HepG2 (cell line): Measurements from ENCODE around the gene FCRLA. TPM values are rescaled to one million over a fixed set of nuclear protein-coding genes. Genes with fewer than 3 reads are reported as not detected.
A peak's percentile ranks its signal among the peaks of the same experiment; 100 is the strongest.

Source experiments
- ATAC-seq: fragments of 200-7000 bp; cut with Tn5 transposase; 3 replicates; pipeline ENCODE4 v1.9.1; 2020; ENCODE audit warnings: mild to moderate bottlenecking, moderate library complexity
- BruUV-seq: library from RNA; stranded (reverse); fragments of 400-500 nt; replicated peaks from 2 replicates; lab custom pipeline; 2021; lab: Mats Ljungman, UMichigan
- CTCF ChIA-PET: fragments of 300-600 bp; formaldehyde crosslinking; extraction: SDS; loops from one replicate; lab custom pipeline; 2021; ENCODE audit warnings: low total read pairs, inconsistent platforms, low intra/inter-chr PET ratio; lab: Yijun Ruan, JAX
- POLR2A ChIA-PET: fragments of 350-600 bp; sonication (Branson Sonifier 250); formaldehyde crosslinking; loops from one replicate; lab custom pipeline; 2020; ENCODE audit warnings: antibody characterized with exemption, inconsistent platforms; lab: Yijun Ruan, JAX
- DNase-seq: peaks from one replicate; pipeline ENCODE4 v3.0.0-alpha.2; 2015; ENCODE audit warnings: low spot score
- FAIRE-seq: peaks from 3 replicates; lab custom pipeline; 2011; peaks lifted over from hg19 to GRCh38; lab: Jason Lieb, UNC
- H2AFZ ChIP-seq: one replicate; pipeline ENCODE4 v1.6.1; 2011; ENCODE audit warnings: low read length, inconsistent platforms
- H3K27ac ChIP-seq: fragments of 300-600 bp; 3 replicates; pipeline ENCODE4 v1.8.0; 2011; ENCODE audit warnings: mixed run types, mild to moderate bottlenecking, mixed read lengths, low read length, inconsistent platforms; ENCODE audit not compliant: insufficient read depth; ENCODE audit errors: extremely low read length
- H3K27me3 ChIP-seq, 2 experiments: fragments of 200-600 bp in 1 of 2; 2 replicates in 1 of 2; 3 replicates in 1 of 2; pipeline versions ENCODE4 v1.6.0 to v1.8.0; 2011; ENCODE audit warnings: low read length in 2 of 2, mild to moderate bottlenecking in 2 of 2, moderate library complexity in 2 of 2, inconsistent platforms in 1 of 2; ENCODE audit not compliant: insufficient read depth in 2 of 2, control insufficient read depth in 1 of 2
- H3K36me3 ChIP-seq, 2 experiments: fragments of 200-600 bp in 1 of 2; replicated peaks in 1 of 2; 2 replicates in 1 of 2; 3 replicates in 1 of 2; pipeline versions ENCODE4 v1.5.1 to v1.8.0; 2011; ENCODE audit warnings: low read length in 2 of 2, inconsistent platforms in 1 of 2; ENCODE audit not compliant: insufficient read depth in 2 of 2, control insufficient read depth in 1 of 2
- H3K4me1 ChIP-seq: 2 replicates; pipeline ENCODE4 v1.5.1; 2012; ENCODE audit warnings: low read length, inconsistent platforms; ENCODE audit not compliant: insufficient read depth
- H3K4me2 ChIP-seq: 2 replicates; pipeline ENCODE4 v1.6.0; 2011; ENCODE audit warnings: low read depth, low read length, inconsistent platforms
- H3K4me3 ChIP-seq, 3 experiments: fragments of 200-600 bp in 1 of 3; sonication (generic), shearing (Covaris generic) in 1 of 3; replicated peaks in 1 of 3; 2 replicates each; pipeline ENCODE4 v1.5.1; 2011 to 2016; ENCODE audit warnings: low read length in 3 of 3, inconsistent platforms in 2 of 3, low read depth in 2 of 3, mild to moderate bottlenecking in 2 of 3, control low read depth in 1 of 3, mixed read lengths in 1 of 3; ENCODE audit not compliant: insufficient read depth in 1 of 3
- H3K79me2 ChIP-seq: one replicate; pipeline ENCODE4 v1.6.1; 2011; ENCODE audit warnings: low read length, inconsistent platforms; ENCODE audit not compliant: insufficient read depth
- H3K9ac ChIP-seq: 2 replicates; pipeline ENCODE4 v1.6.0; 2011; ENCODE audit warnings: mild to moderate bottlenecking, low read depth, low read length, inconsistent platforms; ENCODE audit not compliant: insufficient read depth
- H3K9me3 ChIP-seq: 2 replicates; pipeline ENCODE4 v1.5.1; 2012; ENCODE audit warnings: mild to moderate bottlenecking, low read length
- H4K20me1 ChIP-seq: 2 replicates; pipeline ENCODE4 v1.6.0; 2011; ENCODE audit warnings: inconsistent platforms, mild to moderate bottlenecking, low read length, moderate library complexity; ENCODE audit not compliant: insufficient read depth
- DDIT3 ChIP-seq: sonication (generic); formaldehyde crosslinking; IDR thresholded peaks from 2 replicates; pipeline ENCODE4 v1.4.0; 2020; ENCODE audit warnings: mild to moderate bottlenecking, missing genetic modification reagents
- HNRNPK ChIP-seq: fragments of 200-400 bp; formaldehyde crosslinking; IDR thresholded peaks from 2 replicates; pipeline ENCODE4 v1.6.1; 2018; ENCODE audit warnings: low read length, low read depth, moderate library complexity, mild to moderate bottlenecking; ENCODE audit not compliant: poor library complexity, severe bottlenecking
- KDM4B ChIP-seq: sonication (generic); formaldehyde crosslinking; IDR thresholded peaks from 2 replicates; pipeline ENCODE4 v1.4.0; 2020; ENCODE audit warnings: missing genetic modification reagents
- MZF1 ChIP-seq: sonication (generic); formaldehyde crosslinking; IDR thresholded peaks from 2 replicates; pipeline ENCODE4 v1.8.1; 2023; ENCODE audit warnings: mild to moderate bottlenecking, missing genetic modification reagents, borderline replicate concordance
- RBFOX2 ChIP-seq: fragments of 200-400 bp; formaldehyde crosslinking; IDR thresholded peaks from 2 replicates; pipeline ENCODE4 v1.6.1; 2017; ENCODE audit warnings: low read depth, mild to moderate bottlenecking, low read length
- RERE ChIP-seq: IDR thresholded peaks from 2 replicates; pipeline ENCODE4 v1.6.1; 2016; ENCODE audit warnings: low read depth, missing genetic modification reagents, missing compliant biosample characterization
- THAP11 ChIP-seq: IDR thresholded peaks from 2 replicates; pipeline ENCODE4 v1.6.1; 2016; ENCODE audit warnings: missing biosample characterization, missing genetic modification reagents
- ZNF234 ChIP-seq: sonication (generic); formaldehyde crosslinking; conservative IDR thresholded peaks from 2 replicates; pipeline ENCODE4 v1.5.1; 2020; ENCODE audit warnings: mild to moderate bottlenecking, missing genetic modification reagents
- ZNF251 ChIP-seq: sonication (generic); formaldehyde crosslinking; IDR thresholded peaks from 2 replicates; pipeline ENCODE4 v1.9.0; 2021; ENCODE audit warnings: mild to moderate bottlenecking, missing genetic modification reagents
- ZNF639 ChIP-seq: conservative IDR thresholded peaks from 2 replicates; pipeline ENCODE4 v1.6.1; 2018; ENCODE audit warnings: missing genetic modification reagents
- ZNF737 ChIP-seq: sonication (generic); formaldehyde crosslinking; IDR thresholded peaks from 2 replicates; pipeline ENCODE4 v1.5.0; 2020; ENCODE audit warnings: missing genetic modification reagents, mild to moderate bottlenecking, borderline replicate concordance
- WGBS: methylation state at CpG from one replicate; pipeline ENCODE4 v1.1.6; 2017; ENCODE audit warnings: low lambda C conversion rate; 5-methylcytosine and 5-hydroxymethylcytosine counted together
- in situ Hi-C: cut with HindIII; loops from 2 replicates; pipeline ENCODE4 v1.10.0; 2017; ENCODE audit warnings: low pct_unique_long_range_greater_than_20kb; ENCODE audit not compliant: extremely low pct_ligation_motif_present
- intact Hi-C: fragments of 100-400 bp; cut with micrococcal nuclease; formaldehyde crosslinking; loops from one replicate; pipeline ENCODE4 v1.10.0; 2022; ENCODE audit not compliant: unreplicated experiment
- polyA plus RNA-seq, 8 experiments: library from polyadenylated mRNA; depleted of rRNA in 3 of 8; stranded (reverse) in 7 of 8; unstranded in 1 of 8; fragments of >200 nt; fragmentation: Illumina TruSeq in 4 of 8; extraction: Trizol in 4 of 8; gene quantifications; 2 replicates each; pipeline versions ENCODE4 v1.2.1 to v1.2.3, GENCODE V29; 2011 to 2016; ENCODE audit warnings: low read depth in 4 of 8, missing spikeins in 1 of 8, mixed read lengths in 1 of 8; ENCODE audit not compliant: insufficient read depth in 1 of 8
- total RNA-seq, 5 experiments: library from RNA; depleted of rRNA; stranded (reverse); fragments of >200 nt; fragmentation: Illumina TruSeq; extraction: Trizol; gene quantifications; 2 replicates each; pipeline ENCODE4 v1.2.3, GENCODE V29; 2016; ENCODE audit warnings: low read depth in 1 of 5

The FCRLA gene
- total and polyA plus RNA-seq, 2 of the 13 experiments (the other 11 are each of a cell fraction or from before 2014, with no cell fraction given): not detected

- in situ Hi-C loops: loop anchor here (10.0 kb wide), 1 partner anchor 105 kb away; no protein-coding TSS in a partner anchor
- TF ChIP-seq RERE (CRISPR knock-in tag): 0 out of 2 replicates have a peak, but pooled peaks have one; percentile 21
- 0 out of 2 replicates have a peak, but pooled peaks have one; percentile 8 for TF ChIP-seq ZNF251
- TF ChIP-seq ZNF234: no peak
- TF ChIP-seq RBFOX2: peak; percentile 96
- no peak for TF ChIP-seq KDM4B (CRISPR knock-in tag)
- peak; percentile 86 for TF ChIP-seq THAP11 (CRISPR knock-in tag)
- peak; percentile 78; the same call in 1 of the 2 replicates for TF ChIP-seq ZNF737 (CRISPR knock-in tag)
- peak; percentile 21 for TF ChIP-seq HNRNPK
- TF ChIP-seq ZNF639 (CRISPR knock-in tag): no peak; the same call in 1 of the 2 replicates
- no peak for TF ChIP-seq DDIT3 (CRISPR knock-in tag)
- TF ChIP-seq MZF1 (CRISPR knock-in tag): peak; percentile 74; the same call in 1 of the 2 replicates
These were observed 42.7 kb downstream of the FCRLA start, which contains the start of gene DUSP12 for GRCh38 chr1:161749509-161750407. Gene DUSP12, plus strand, starts transcription at chr1:161749786. Its CDS starts 16 bp downstream, at chr1:161749802.

More at GRCh38 chr1:161749509-161750407, 42.7 kb downstream of the FCRLA start, which contains the start of gene DUSP12:
- 2% methylated on average over 28 of the region's 65 CpGs for WGBS
- H2AFZ ChIP-seq: peak within 1 kb of the TSS; percentile 16
- H3K36me3 ChIP-seq: peaks cover 7 to 25% of the 10 kb centered on the region in 2 experiments; a peak in 4 of 5 replicates
- H3K27ac ChIP-seq: peak within 1 kb of the TSS; percentile 95
- H3K27me3 ChIP-seq: no peaks in the 10 kb centered on the region; a peak in 2 of 5 replicates
- ChIA-PET POLR2A (interaction anchor here (0.6 to 2.1 kb wide), 6 partner anchors 9 to 217 kb away, joined by 3 to 15 read pairs (median 4); partner anchors contain the start of gene ATF6), CTCF (no interaction called here)
- peak within 1 kb of the TSS; percentile 92 to 97 (median 95) for H3K4me3 ChIP-seq
- DNase-seq (peak; percentile 90), ATAC-seq (peak; percentile 99), FAIRE-seq (peak; percentile 92)
- TSS peak; percentile 87 for BruUV-seq
- peak within 1 kb of the TSS; percentile 79 for H3K4me2 ChIP-seq
- peak within 1 kb of the TSS; percentile 95 for H3K9ac ChIP-seq
- H3K9me3 ChIP-seq: no peaks in the 10 kb centered on the region
- H3K4me1 ChIP-seq: peaks cover 38% of the 10 kb centered on the region
- peaks cover 21% of the 10 kb centered on the region for H3K79me2 ChIP-seq
- H4K20me1 ChIP-seq: peaks cover 11% of the 10 kb centered on the region
- intact Hi-C loops: loop anchor here (10.0 kb wide), 1 partner anchor 185 kb away; no protein-coding TSS in a partner anchor
